GOT3 (cell line): ENCODE measurements around the gene FREM3.
"Not testable (repeated sequence)": the region's sequence is repeated elsewhere in the genome, so short reads cannot be mapped to it uniquely, and the experiment has no call there.

Source experiments
- DNase-seq: peaks from one replicate; lab custom pipeline; 2025; ENCODE audit warnings: mixed read lengths; lab: John Stamatoyannopoulos, UW

FREM3 gene

GRCh38 chr4:143700416-143701352, at the start of gene FREM3:
TSS of gene FREM3 (minus strand) at chr4:143700675. CDS start at chr4:143700675, 0 bp downstream.
- no peak for DNase-seq

GRCh38 chr4:143745874-143746273, 45.4 kb upstream of the FREM3 start:
- DNase-seq: no peak

- DNase-seq: no peak
Observed at GRCh38 chr4:143743591-143743990, 43.1 kb upstream of the FREM3 start.

GRCh38 chr4:143742834-143743233, 42.4 kb upstream of the FREM3 start:
- no peak for DNase-seq

DNA sequence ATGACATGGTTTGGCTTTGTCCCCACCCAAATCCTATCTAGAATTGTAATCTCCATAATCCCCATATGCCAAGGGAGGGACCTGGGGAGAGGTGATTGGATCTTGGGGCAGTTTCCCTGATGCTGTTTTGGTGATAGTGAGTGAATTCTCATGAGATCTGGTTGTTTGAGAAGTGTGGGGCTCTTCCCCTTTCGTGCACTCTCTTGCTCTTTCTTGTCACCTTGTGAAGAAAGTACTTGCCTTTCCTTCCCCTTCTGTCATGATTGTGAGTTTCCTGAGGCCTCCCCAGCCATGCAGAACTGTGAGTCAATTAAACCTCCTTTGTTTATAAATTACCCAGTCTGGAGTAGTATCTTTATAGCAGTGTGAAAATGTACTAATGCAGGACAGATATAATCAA, 36.4 kb upstream of the FREM3 start:
- no peak for DNase-seq

DNA sequence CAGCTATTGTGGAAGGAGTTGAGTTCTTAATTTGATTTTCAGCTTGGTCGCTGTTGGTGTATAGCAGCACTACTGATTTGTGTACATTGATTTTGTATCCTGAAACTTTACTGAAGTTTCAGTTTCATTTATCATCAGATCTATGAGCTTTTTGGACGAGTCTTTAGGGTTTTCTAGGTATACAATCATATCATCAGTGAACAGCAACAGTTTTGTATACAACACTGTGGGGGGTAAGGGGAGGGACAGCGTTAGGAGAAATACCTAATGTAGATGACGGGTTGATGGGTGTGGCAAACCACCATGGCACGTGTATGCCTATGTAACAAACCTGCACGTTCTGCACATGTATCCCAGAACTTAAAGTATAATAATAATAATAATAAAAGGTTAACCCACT, 35.6 kb upstream of the FREM3 start:
- DNase-seq: not testable (repeated sequence)

- DNase-seq: no peak
Observed at GRCh38 chr4:143728166-143728565, 27.7 kb upstream of the FREM3 start.

GRCh38 chr4:143726714-143727113, 26.2 kb upstream of the FREM3 start:
- no peak for DNase-seq

GRCh38 chr4:143721317-143721716, 20.8 kb upstream of the FREM3 start:
- no peak for DNase-seq

DNA sequence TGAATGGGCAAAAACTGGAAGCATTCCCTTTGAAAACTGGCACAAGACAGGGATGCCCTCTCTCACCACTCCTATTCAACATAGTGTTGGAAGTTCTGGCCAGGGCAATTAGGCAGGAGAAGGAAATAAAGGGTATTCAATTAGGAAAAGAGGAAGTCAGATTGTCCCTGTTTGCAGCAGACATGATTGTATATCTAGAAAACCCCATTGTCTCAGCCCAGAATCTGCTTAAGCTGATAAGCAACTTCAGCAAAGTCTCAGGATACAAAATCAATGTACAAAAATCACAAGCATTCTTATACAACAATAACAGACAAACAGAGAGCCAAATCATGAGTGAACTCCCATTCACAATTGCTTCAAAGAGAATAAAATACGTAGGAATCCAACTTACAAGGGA, 18.3 kb upstream of the FREM3 start:
- DNase-seq: not testable (repeated sequence)

DNA sequence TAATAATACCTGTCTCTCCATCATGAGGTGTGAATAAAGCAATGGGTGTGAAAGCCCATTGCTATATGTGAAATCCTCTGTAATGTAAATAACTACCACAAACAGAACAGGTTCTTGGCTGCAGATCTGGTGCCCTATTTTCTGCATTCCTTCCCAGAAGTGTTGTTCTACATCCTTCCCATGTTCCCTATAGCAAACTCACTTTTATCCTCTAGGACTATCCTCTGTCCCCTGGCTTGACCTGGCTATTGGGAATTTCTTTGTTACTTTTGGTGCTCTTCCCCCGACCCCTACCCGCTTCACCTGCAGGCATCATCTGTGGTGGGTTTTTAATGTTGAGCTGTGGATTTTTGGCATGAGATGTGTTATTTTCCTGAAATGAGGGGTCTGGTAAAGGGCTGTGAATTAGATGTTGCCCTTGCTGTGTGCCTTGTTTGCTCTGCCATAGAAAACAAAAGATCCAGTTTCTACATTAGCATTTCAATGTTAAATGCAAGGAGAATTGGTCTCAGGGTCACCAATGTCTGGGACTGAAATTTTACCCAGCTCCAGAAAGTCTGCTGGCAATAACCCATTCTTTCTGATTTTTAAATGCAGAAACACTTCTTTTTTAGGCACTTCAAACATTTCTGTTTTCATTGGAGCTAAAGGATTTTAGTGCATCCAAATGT, 13.6 kb upstream of the FREM3 start:
- no peak for DNase-seq

DNA sequence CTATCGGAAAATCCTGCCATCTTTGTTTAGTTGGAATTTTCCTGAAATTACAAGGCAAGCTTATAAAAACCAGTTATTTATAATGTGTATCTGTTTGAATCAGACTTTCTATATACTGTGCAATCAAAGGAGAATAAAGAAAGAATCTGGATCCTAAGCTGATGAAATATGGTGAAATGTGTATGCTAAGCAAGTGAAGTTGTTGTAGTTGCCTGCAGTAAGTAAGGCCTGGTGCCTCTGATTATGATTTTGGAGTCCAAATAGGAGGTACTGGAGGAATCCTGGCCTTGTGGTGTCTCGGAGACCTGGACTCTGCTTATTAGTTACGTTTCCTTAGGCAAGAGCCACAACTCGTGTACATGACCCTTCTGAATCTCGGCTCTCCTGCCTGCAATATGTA, 13.1 kb upstream of the FREM3 start:
- no peak for DNase-seq

DNA sequence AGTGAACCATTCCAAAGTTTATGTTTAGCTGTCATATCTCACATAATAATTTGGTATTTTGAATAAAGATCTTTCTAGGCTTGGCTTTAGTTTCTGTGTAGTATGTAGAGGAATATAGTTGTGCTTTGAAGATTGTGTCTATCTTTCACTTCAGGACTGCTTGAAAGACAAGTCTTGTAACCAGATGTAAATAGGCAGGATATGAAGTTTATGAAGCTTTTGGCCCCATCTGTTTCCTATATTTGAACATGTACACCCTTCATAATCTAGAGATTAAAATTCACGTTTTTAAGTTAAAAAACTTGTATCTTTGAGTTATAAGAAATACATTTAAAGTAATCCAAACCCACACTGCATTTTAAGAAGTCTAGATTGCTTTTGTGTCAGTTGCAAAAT, 11.7 kb upstream of the FREM3 start:
- DNase-seq: no peak

DNA sequence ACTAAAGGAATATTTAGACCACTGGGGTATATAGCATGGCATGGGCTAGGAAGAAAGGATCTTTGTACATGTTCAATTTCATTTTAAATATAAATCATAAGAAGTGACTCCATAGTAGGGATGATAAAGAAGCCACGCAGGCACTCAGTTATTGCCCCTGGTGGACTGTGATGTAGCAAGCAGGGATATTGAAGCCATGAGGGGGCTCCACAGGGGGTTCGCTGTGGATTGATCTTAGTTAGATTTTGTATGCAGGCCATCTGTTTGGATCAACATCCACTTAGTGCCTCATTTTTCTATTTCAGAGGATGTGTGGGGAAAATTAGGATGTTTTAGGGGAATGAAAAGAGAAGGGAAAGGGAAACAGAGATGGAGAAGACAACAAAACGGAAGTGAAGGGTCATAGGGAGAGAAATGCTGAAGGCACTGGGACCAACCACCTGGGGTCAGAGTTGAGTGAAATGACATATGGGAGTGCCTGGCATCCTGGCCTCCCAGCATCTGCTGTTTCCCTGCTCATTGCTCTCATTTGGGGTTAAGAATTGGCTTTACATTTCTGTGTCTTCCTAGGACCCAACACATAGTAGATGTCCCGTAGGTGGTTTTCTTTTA, 11.2 kb upstream of the FREM3 start:
- DNase-seq: no peak

DNA sequence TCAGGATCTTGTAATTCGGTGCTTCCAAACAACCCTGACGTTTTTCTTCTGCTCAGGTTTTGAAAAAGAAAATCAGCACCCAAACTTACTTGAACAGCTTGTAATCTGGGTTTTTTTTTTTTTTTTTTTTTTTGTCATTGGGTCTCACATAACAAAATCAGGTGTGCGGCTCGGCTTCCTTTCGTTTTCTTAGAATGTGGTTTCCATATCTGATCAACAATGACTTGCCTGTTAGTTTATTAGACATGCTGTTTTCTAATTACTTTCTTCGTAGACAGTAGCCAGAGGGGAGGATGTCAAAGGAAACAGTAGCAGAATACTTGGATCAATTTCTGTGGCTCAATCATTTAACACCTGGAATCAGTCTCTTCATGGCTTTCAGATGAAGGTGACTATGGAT, 890 bp upstream of the FREM3 start:
- no peak for DNase-seq

- no peak for DNase-seq
Observed at GRCh38 chr4:143700046-143700415, 444 bp downstream of the FREM3 start.

- DNase-seq: no peak
Observed at GRCh38 chr4:143699331-143700045, 987 bp downstream of the FREM3 start.

- DNase-seq: no peak
Observed at GRCh38 chr4:143693856-143694255, 6.6 kb downstream of the FREM3 start.

GRCh38 chr4:143692241-143692640, 8.2 kb downstream of the FREM3 start:
- no peak for DNase-seq

DNA sequence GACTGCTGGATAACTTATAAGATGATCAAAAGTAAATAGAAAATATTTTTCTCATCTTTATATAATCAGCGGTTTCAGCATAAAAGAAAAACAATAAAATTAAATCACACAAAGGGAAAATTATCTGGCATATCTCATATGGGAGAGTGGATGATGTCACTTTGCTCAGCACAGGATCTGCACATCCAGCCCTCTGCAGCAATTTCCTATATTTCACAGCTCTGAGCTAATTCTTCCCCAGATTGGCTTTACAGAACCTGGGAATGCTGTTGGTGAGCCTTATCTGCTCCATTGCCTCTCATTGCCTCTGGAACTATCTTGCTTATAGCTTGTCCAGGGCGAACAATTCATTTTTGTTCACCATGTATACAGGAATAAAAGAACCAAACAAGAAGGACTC, 21.0 kb downstream of the FREM3 start:
- DNase-seq: no peak

GRCh38 chr4:143673629-143674028, 26.8 kb downstream of the FREM3 start:
- DNase-seq: not testable (repeated sequence)

DNA sequence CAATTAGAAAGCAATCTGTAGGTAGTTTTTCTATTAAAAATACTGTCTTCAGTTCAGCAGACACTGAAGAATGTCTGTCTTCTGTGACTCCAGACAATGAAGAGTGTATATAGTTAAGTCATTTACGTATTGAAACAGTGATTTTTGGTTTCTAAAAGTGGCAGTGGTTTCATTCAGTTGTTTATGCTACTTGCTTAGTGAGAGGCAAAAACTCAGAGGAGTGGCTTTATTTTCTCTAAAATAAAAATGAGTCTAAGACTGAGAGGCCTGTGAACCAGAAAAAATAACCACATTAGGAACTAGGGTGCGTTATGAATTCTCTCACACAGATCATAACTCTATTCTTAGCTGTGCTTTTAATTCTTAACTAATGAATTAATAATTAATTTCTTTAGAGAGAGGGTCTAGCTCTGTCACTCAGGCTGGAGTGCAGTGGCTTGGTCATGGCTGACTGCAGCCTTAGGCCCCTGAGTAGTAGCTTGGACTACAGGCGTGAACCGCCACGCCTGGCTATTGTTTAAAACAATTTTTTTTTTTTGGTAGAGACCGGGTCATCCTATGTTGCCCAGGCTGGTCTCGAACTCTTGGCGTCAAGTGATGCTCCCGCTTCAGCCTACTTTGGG, 31.4 kb downstream of the FREM3 start:
- DNase-seq: no peak
